Stimulated activated CD8-positive, alpha-beta memory T cell treated with anti-CD3 and anti-CD28 coated beads, Interleukin-15, amount 100 ng/mL, for 4 hours (primary cell): ENCODE measurements around the gene AP4E1.
"Not testable (repeated sequence)": the region's sequence is repeated elsewhere in the genome, so short reads cannot be mapped to it uniquely, and the experiment has no call there.

Experiments
- DNase-seq, 2 donors: peaks; one replicate each; pipeline ENCODE4 v3.0.0-alpha.2; 2020; ENCODE audit warnings: low read depth in 2 of 2

Gene AP4E1

DNA sequence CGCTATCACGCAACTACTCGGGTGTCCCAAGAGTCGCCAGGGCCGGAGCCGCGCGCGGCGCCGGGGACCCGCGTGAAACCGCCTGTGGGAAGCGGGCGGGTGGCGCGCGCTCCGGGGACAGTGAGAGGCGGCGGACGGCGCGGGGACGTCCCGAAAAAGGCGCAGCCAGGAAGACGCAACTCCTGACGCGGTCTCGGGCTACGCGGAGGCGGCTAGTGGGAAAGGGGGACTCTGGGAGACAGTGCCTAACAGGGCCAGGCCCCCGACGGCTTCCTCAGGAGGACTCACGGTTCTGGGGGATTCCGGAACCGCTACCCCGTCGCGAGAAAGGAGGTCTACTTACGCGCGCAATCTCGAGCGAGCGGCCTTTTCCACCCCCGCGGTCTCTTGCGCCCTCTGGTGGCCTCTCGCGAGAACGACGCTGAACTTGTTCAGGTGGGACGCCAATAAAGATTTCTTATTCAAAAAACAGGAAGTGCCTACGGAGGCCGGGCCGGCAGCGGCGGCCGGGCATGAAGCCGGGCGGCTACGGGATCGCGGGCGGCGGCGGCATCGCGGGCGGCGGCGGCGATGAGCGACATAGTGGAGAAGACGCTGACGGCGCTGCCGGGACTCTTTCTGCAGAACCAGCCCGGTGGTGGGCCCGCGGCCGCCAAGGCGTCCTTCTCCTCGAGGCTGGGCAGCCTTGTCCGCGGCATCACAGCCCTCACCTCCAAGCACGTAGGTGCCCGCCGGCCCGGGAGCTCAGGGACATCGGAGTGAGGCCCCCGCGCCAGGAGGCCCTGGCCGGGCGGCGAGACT lies at the start of gene AP4E1:
AP4E1 (plus strand) TSS at position 475 of the 801 bp plus-strand sequence; CDS start at position 571, 96 bp downstream.
- DNase-seq: peak; percentile 86 to 87

DNA sequence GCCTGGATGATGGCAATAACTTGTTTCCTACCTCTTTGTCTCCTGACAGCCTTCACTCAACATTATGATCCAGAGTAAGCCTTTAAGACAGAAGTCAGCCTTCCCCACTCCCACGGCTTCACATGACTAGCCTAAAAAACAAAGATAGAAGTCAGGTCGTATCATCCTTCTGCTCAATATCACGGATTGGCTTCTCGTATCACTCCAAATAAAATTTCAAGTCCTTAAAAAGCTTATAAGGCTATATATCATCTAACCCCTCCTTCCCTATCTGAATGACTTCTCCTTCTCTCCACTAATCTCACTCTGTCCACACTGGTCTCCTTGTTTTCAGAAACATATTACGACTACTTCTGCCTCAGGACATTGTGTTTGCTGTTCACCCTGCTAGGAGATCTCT lies 47.7 kb upstream of the AP4E1 start:
- no peak for DNase-seq

DNA sequence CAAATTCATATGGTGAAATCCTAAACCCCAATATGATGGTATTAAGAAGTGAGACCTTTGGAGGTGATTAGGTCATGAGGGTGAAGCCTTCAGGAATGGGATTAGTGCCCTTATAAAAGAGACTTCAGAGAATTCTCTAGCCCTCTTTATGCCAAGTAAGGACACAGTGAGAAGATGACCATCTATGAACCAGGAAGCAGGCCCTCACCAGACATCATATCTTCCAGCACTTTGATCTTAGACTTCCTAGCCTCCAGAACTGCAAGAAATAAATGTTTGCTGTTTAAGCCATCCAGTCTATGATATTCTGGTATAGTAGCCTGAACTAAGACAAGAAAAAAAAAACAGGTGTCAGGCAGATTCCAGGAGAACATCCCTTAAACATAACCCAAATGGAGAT lies 45.9 kb upstream of the AP4E1 start:
- DNase-seq: no peak

DNA sequence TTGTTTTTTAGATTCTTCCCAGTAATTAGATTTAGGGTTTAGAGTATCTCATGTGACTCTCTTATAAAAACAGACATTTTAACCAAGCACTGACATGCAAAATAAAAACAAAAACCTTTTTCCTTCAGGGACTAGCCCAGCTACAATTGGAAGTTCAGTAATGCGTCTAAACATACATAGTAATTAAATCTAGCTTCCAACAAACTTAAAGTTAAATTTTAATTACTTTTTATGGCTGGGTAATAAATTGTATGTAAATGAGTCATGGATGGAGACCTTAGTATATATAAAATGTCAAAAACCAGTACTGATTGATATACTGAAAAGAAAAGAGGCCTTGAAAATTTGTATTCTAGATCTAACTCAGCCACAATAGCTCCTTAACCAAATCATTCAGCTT lies 43.6 kb upstream of the AP4E1 start:
- no peak for DNase-seq

DNA sequence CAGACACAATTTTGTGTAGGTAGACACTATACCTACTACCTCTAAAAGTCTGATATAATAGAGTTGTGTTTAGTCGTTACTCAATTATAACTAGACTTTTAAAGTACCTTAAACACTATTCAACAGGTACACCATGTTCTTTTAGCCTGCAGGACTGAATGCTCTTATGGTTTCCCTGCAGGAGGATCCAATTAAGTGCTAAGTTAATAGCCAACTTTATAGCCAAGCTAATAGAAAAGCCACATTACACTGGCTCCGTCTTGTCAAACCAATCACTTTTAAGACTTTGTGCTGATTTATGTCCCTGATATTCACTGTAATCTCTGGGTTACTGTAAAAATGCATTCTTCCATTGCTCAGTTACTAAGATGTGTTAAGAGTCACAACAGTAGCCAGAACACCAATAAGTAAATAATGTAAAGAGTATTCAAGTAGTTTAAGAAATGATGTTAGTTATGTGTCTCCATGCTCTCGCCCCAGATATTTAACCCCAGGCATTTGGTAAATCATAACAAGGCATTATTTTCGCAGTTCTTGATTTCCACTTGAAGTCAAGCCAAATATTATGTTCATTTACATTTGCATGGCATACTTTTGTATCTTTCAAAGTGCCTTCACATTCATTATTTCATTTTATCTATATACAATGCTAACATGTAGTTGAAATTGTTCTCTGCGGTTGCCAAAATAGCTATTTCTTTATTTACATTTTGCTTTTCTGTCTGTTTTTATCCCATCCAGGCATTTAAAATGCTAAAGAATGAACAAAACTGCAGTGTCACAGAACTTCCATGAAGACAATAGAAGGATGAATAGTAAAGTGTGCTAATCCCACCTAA lies 42.7 kb upstream of the AP4E1 start:
- no peak for DNase-seq

DNA sequence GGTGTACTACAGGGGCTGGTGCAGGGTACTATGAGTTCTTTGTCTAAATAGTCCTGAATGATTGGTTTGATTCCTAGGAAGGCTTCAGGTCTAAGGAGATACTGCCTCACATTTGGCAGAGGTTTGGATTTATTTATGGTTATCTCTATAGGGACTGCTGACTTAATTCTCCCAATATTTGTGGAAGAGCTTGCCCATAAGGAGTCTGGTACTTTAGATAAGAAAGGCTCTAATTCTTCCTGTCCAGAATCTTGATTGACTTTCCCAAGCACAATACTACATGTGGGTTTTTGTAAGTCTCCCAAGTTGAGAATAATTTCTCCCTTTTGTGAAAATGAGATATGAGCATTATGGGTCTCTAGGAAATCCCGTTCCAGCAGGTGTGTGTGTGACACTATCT lies 36.7 kb upstream of the AP4E1 start:
- no peak for DNase-seq

DNA sequence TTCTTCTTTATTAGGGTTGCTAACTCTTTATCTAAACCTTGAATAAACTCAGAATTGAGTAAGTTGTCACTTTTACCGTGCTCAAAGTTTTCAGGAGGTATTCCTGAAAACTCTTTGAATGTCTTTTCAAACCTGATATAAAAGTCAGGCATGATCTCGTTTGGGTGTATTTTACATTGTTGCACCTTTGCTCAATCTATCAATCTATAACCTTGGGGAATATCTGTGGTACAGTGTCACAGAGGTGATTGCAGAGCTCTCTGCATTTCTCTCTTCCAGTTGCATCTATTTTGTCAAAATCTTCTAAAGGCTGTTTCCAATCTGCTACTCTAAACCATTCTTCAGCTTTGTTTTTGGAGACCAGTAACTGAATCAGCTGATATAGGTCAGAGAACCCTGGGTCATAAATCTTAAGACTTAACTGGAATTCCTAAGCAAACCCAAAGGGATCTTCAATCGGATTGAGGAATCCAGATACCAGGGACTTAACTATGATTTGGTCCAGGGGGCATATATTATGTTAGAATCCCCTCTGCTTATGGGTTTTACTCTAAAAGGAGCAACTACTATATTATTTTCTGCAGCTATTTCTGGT lies 35.6 kb upstream of the AP4E1 start:
- no peak for DNase-seq

DNA sequence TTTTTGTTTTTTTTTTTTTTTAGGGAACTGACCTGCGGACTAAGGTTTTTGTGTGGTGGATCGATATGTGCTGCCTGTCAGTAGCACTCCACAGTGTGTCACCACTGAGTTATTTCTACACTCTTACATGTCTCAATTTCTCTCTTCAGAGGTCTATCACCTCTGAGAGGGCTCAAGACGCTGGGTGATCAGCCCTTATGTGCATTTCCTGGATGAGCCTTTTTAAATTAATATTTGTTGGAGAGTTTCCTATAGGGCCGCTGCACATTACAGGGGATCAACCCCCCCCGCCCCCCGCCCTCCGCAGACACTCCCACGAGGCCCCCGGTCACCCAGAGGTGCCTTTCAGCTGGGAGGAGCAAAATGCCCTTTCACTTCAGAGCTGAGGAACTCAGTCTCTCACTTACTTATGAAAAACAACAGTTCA lies 34.5 kb upstream of the AP4E1 start:
- no peak for DNase-seq

DNA sequence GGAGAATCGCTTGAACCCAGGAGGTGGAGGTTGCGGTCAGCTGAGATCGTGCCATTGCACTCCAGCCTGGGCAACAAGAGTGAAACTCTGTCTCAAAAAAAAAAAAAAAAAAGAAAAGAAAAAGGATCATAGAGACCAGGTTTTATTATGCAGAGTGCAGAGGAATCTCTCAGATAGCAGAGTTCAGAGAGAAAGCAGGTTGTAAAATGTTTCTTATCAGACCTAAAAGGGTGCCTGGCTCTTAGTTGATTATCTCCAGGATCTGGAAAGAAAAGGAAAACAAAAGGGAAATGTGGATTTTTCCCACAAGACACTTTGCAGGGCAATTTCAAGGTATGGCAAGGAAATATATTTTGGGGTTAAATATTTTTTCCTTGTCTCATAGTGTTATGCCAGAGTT lies 33.2 kb upstream of the AP4E1 start:
- DNase-seq: not testable (repeated sequence)

DNA sequence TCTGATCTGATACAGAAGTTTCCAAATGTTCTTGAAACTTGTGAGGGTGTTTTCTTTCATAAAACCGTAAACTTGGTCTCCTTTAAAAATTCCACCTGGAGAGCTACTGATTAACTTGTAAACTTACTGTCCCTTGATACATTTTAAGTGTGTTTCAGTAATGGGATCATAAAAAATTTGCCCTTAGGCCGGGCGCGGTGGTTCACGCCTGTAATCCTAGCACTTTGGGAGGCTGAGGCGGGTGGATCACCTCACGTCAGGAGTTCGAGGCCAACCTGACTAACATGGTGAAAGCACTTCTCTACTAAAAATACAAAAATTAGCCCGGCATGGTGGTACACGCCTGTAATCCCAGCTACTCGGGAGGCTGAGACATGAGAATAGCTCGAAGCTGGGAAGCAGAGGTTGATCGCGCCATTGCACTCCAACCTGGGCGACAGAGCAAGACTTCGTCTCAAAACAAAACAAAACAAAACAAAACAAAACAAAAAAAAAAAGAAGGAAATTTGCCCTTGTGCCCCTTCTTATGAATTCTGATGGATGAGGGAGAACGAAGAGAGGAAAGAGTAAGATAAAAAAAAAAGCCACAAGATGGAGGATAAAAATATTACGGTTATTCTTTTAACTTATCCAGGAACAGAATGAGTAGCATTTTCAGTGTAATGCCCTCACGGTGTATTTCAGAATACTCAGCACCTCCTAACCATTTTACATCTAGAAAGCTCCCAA lies 32.1 kb upstream of the AP4E1 start:
- no peak for DNase-seq

DNA sequence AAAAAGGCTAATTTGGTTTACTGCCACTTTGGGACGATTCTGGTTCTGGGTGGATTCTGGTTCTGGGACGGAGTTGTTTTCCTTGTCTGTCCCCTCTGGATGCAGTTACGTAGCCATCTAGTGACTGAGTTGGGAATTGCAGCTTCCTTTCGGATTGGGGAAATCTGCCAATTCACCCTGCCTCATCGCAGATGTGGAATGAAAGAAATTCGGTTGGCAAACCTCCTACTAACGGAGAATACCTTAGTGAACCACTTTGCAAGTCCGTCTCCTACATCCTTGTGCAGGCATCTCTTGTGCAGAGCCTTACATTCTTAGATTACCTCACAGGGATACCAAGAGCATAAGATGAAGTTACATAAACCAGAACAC lies 31.5 kb upstream of the AP4E1 start:
- DNase-seq: peak in 1 of 2 donors; percentile 32

DNA sequence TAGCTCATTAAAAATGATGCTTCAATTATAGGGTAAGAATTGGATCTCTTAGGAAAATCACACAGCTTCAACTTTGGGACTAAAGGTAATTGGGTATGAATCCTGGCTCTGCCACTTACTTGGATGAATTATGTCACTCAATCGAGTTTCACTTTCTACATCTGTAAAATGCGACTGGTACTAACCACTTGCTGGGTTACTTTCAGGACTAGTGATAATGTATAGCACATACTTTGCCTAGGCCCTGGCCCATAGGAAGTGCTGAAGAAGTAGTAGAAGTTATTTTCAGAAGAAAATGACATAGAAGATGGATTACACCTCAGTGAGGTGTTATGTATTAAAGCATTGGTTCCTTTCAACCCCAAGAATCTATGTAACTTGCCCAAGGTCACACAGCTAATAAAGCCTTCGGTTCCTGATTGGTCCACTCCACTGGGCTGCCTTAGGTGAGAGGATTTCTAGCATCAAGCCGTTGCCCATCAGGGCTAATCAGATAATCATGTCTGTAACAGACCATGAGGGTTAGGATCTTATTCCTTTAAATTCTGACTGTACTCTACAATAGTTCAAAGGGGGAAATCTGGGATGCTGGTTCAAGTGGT lies 29.4 kb upstream of the AP4E1 start:
- DNase-seq: no peak

DNA sequence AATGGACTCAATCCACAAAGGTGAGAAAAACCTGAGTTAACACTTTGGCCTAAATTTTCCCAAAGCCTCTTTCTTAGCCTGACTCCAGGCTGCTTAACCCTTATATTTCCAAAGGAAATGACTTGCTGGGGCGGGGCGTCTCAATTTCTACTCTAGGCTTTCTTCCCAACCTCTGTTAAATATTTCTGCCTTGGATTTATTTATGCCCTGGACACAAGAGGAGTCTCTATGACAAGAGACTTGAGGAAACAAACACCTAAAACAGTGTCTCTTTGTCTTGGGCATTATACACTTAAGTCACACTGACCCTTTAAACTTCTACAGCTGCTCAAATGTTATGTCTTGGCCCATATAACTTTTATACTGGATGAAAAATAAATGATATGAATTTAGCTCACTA lies 28.3 kb upstream of the AP4E1 start:
- DNase-seq: no peak

DNA sequence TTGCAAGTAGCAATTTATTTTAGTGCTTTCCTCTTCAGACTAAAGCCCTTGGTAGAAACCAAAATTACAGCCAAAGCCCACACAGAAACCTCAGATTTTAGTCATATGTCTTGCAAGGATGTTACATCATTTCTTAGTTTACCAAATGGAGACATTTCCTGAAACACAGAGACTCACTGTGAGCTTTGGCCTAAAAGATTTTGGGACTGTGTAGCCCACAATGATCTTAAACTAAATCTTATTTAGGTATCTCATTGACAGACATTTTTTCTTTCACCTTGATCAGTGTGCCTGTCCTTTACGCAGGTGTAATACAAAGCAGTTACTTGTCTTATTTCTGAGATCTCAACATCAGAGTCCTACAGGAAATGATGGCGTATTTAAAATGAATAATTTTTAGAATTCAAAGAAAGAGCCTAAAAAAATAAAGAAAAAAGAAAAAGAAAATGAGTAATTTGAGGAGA lies 27.8 kb upstream of the AP4E1 start:
- no peak for DNase-seq

DNA sequence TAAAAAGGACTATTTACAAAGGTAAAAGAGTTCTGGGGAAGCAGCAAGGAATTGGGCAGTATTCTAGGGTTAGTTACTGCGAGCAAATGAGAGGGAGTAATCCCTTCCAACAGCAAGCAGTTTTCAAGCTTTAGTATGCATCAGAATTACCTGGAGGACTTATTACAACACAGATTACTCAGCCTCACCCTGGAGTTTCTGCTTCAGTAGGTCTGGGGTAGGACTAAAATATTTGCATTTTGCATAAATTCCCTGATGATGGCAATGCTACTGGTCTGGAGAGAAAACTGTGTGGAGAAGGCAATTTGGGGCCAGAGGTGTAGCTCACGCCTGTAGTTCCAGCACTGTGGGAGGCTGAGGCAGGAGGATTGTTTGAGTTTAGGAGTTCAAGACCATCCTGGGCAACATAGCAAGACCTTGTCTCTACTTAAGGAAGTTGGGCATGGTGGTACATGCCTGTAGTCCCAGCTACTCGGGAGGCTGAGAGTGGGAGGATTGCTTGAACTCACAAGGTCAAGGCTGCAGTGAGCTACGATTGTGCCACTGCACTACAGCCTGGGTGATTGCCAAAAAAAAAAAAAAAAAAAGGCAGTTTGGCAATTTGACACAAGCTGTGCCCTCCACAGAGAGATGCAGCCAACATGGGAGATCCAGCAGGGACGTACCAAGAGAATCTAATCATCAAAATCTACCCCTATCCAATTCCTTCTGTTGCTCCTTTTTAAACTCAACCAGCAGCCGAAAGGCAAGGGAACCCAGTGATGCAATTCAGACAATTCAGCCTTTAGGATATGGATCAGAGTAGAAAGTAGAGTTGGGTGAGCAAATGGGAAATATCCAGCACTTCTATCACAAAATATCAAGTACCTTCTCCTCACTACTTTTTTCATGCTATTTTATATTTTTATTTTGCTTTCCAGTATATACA lies 27.1 kb upstream of the AP4E1 start:
- no peak for DNase-seq

DNA sequence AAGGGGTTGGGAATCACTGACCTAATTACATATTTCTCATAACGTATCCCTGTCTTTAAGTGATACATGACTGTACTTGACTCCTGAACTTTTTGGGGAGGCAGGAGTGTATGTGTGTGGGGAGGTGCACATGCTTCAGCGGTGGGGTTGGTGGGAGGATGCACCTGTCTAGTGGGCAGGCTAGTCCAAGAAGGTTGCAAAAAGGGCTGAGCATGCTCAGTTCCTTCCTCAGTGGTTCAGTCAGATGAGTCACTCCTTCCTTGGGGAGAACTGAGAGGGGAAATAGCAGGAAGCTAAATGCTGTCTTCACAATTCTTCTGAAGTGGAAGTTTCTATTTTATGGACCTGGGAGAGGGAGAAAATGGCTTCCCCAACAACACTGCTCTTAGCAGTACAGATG lies 24.6 kb upstream of the AP4E1 start:
- no peak for DNase-seq

DNA sequence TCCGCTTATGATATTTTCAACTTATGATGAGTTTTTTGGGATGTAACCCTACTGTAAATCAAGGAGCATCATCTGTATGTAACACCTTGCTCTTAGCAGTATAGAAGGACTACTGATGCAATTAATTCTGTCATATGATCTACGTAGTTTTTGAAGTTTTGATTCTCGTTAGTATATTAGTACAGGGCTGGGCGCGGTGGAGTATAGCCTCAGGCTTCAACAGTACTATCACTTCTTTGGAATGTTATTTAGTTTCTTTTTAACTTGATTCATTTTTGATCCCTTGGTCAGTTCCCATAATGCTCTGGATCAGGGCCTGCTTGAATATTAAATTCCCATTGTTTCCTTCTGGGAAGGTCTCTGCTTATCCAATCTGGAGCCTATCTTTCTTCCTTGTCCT lies 23.9 kb upstream of the AP4E1 start:
- DNase-seq: no peak

DNA sequence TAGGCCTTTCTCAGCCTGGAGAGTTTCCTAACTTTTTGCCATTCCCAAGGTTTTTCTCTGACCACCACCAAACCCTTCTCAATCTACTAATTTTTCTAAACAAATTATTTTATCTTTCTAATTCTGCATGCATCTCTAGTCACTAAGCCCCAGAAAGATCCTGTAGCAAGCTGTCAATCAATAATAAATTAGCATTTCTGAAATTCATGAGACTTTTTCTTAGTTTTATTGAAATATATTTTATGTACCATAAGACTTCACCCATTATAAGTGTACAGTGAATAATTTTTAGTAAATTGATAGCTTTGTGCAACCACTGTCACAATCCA lies 22.4 kb upstream of the AP4E1 start:
- no peak for DNase-seq

DNA sequence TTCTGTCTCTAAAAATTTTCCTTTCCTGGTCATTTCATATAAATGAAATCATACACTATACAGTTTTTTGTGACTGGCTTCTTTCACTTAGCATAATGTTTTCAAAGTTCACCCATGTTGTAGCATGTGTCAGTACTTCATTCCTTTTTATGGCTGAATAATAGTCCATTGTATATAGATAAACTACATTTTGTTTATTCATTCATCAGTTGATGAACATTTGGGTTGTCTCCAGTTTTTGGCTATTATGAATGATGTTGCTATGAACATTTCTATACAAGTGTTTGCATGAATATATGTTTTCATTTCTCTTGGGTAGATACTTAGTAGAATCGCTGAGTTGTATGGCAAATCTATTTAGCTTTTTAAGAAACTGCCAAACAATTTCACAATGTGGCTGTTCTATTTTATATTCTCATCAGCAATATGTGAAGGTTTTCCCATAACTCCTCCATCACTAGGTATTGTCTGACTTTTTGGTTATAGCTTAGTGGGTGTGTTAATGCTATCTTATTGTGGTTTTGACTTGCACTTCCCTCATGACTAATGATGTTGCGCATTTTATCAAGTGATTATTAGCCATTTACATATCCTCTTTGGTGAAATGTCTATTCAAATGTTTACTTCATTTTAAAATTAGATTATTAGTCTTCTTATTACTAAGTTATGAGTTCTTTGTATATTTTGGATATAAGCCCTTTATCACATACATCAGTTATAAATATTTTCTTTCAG lies 21.7 kb upstream of the AP4E1 start:
- DNase-seq: no peak

DNA sequence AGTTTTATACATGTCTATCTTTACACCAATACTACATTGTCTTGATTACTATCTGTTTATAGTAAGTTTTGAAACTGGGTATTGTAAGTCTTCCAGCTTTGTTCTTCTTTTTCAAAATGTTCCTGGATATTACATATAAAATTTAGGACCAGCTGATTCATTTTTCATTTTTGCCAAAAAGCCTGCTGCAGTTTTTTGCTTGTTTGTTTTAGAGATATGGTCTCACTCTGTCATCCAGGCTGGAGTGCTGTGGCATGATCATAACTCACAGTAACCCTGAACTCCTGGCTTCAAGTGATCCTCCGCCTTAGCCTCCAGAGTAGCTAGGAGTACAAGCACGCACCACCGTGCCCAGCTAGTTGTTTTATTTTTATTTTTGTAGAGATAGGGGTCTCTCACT lies 20.4 kb upstream of the AP4E1 start:
- DNase-seq: no peak
